Measurements from ENCODE around the gene CTXND1.

CTXND1 gene

DNA sequence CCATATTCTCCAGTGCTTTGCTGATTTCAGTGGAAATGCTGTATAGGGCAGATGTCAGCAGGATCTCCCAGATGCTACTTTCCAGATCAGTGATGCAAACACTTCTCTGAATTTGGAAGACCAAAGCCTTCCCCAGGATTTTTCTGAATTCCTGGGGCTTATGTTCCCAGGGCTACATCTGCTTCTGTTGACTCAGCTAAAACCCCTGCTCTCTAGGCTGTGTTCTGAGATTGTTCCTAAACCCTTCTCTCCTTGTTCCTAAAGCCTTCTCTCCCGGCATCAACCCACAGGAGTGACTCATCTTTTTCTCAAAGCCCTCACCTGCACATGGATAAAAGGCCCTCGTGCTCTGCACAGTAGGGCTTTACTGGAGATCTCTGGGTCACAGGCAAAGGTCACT lies 63.8 kb downstream of the CTXND1 start:
- Histone ChIP-seq H3K27ac (ENCODE audit: low read length) (no peak overlapping the region), H3K36me3 (ENCODE audit: control insufficient read depth, low read depth, low read length) (peaks cover 4% of the 10 kb centered on the region), H3K9me3 (ENCODE audit: control insufficient read depth, low read depth, low read length) (no peaks in the 10 kb centered on the region), H3K4me1 (ENCODE audit: control insufficient read depth, low read depth, low read length) (peaks cover 3% of the 10 kb centered on the region), H3K27me3 (ENCODE audit: control insufficient read depth, insufficient read depth, low read length) (no peaks in the 10 kb centered on the region), H3K4me3 (ENCODE audit: low read length) (no peak overlapping the region), H3K9ac (ENCODE audit: low read length) (no peak overlapping the region)

DNA sequence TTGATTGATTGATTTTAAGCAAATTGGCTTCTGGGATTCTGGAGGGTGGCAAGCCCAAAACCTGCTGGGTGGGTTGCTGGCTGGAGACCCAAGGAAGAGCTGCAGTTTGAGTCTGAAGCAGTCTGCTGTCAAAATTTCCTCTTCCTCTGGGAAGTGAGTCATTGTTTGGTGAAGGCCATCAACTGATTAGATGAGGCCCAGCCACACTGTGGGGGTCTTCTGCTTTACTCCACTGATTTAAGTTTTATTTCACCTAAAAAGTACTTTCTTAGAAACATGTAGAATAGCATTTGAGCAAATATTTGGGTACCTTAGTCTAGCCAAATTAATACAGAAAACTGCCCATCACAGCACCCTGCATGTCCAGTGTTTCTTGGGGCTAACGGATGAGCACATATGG lies 65.4 kb downstream of the CTXND1 start:
- Histone ChIP-seq H3K4me3 (ENCODE audit: low read length) (no peak overlapping the region), H3K27ac (ENCODE audit: low read length) (no peak overlapping the region), H3K36me3 (ENCODE audit: control insufficient read depth, low read depth, low read length) (peaks cover 4% of the 10 kb centered on the region), H3K4me1 (ENCODE audit: control insufficient read depth, low read depth, low read length) (peaks cover 3% of the 10 kb centered on the region), H3K9ac (ENCODE audit: low read length) (no peak overlapping the region), H3K27me3 (ENCODE audit: control insufficient read depth, insufficient read depth, low read length) (no peaks in the 10 kb centered on the region), H3K9me3 (ENCODE audit: control insufficient read depth, low read depth, low read length) (no peaks in the 10 kb centered on the region)

- H3K4me1 ChIP-seq (ENCODE audit: control insufficient read depth, low read depth, low read length) = peaks cover 3% of the 10 kb centered on the region
- H3K27me3 ChIP-seq (ENCODE audit: control insufficient read depth, insufficient read depth, low read length) = no peaks in the 10 kb centered on the region
- no peak overlapping the region for H3K9ac ChIP-seq (ENCODE audit: low read length)
- H3K9me3 ChIP-seq (ENCODE audit: control insufficient read depth, low read depth, low read length) = no peaks in the 10 kb centered on the region
- no peak overlapping the region for H3K4me3 ChIP-seq (ENCODE audit: low read length)
- H3K27ac ChIP-seq (ENCODE audit: low read length) = no peak overlapping the region
- H3K36me3 ChIP-seq (ENCODE audit: control insufficient read depth, low read depth, low read length) = peaks cover 4% of the 10 kb centered on the region
These were observed 65.9 kb downstream of the CTXND1 start for GRCh38 chr15:80186066-80186465.

DNA sequence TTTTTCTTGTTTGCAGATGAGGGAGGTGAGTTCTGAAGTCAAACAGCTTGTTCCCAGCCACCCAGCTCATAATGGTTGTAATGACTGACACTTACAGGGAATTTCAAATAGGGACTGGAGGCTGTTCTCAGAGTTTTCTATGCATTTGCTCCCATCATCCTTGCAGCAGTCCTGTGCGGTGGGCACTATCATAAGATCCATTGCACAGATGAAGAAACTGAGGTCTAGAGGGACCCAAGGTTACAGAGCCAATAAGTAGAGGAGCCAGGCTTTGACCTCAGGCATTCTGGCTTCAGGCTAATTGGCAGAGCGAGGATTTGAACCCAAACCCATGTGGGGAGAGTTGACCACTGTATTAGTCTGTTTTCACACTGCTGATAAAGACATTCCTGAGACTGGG lies 66.9 kb downstream of the CTXND1 start:
- Histone ChIP-seq H3K9ac (ENCODE audit: low read length) (no peak overlapping the region), H3K27me3 (ENCODE audit: control insufficient read depth, insufficient read depth, low read length) (no peaks in the 10 kb centered on the region), H3K36me3 (ENCODE audit: control insufficient read depth, low read depth, low read length) (peaks cover 4% of the 10 kb centered on the region), H3K27ac (ENCODE audit: low read length) (no peak overlapping the region), H3K4me3 (ENCODE audit: low read length) (no peak overlapping the region), H3K9me3 (ENCODE audit: control insufficient read depth, low read depth, low read length) (no peaks in the 10 kb centered on the region), H3K4me1 (ENCODE audit: control insufficient read depth, low read depth, low read length) (peaks cover 3% of the 10 kb centered on the region)

GRCh38 chr15:80184554-80184953 lies 67.5 kb downstream of the CTXND1 start:
- H3K9me3 ChIP-seq (ENCODE audit: control insufficient read depth, low read depth, low read length) = no peaks in the 10 kb centered on the region
- H3K27ac ChIP-seq (ENCODE audit: low read length) = no peak overlapping the region
- H3K9ac ChIP-seq (ENCODE audit: low read length) = no peak overlapping the region
- peaks cover 3% of the 10 kb centered on the region for H3K4me1 ChIP-seq (ENCODE audit: control insufficient read depth, low read depth, low read length)
- H3K27me3 ChIP-seq (ENCODE audit: control insufficient read depth, insufficient read depth, low read length) = no peaks in the 10 kb centered on the region
- no peak overlapping the region for H3K4me3 ChIP-seq (ENCODE audit: low read length)
- H3K36me3 ChIP-seq (ENCODE audit: control insufficient read depth, low read depth, low read length) = peaks cover 4% of the 10 kb centered on the region

DNA sequence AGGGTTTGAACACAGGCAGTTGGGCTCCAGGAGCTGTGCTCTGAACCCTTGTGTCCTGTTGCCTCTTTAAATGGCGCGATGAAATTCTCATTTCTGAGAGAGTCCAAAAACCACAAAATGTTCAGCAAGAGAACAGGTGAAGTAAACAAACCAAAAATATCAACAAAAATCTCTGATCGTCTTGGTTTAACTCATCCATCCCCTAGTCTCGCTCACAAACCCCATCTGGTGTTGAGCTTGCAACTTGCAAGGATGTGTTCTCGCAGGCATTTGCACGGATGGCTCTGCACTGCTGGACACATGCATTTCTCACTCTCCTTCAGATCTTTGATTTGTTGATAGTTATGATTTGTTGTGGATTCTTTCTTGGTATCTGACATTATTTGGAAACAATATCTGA lies 68.1 kb downstream of the CTXND1 start:
- no peaks in the 10 kb centered on the region for H3K27me3 ChIP-seq (ENCODE audit: control insufficient read depth, insufficient read depth, low read length)
- peaks cover 4% of the 10 kb centered on the region for H3K36me3 ChIP-seq (ENCODE audit: control insufficient read depth, low read depth, low read length)
- peaks cover 3% of the 10 kb centered on the region for H3K4me1 ChIP-seq (ENCODE audit: control insufficient read depth, low read depth, low read length)

GRCh38 chr15:80183306-80183705 lies 68.7 kb downstream of the CTXND1 start:
- H3K27ac ChIP-seq (ENCODE audit: low read length) = no peak overlapping the region
- H3K9ac ChIP-seq (ENCODE audit: low read length) = no peak overlapping the region
- H3K36me3 ChIP-seq (ENCODE audit: control insufficient read depth, low read depth, low read length) = peaks cover 4% of the 10 kb centered on the region
- H3K4me1 ChIP-seq (ENCODE audit: control insufficient read depth, low read depth, low read length) = peaks cover 3% of the 10 kb centered on the region
- H3K9me3 ChIP-seq (ENCODE audit: control insufficient read depth, low read depth, low read length) = no peaks in the 10 kb centered on the region
- H3K27me3 ChIP-seq (ENCODE audit: control insufficient read depth, insufficient read depth, low read length) = no peaks in the 10 kb centered on the region
- H3K4me3 ChIP-seq (ENCODE audit: low read length) = no peak overlapping the region

More for the DNA sequence above, 68.1 kb downstream of the CTXND1 start:
- no peaks in the 10 kb centered on the region for H3K9me3 ChIP-seq (ENCODE audit: control insufficient read depth, low read depth, low read length)
- H3K27ac ChIP-seq (ENCODE audit: low read length) = no peak overlapping the region
- no peak overlapping the region for H3K4me3 ChIP-seq (ENCODE audit: low read length)
- H3K9ac ChIP-seq (ENCODE audit: low read length) = no peak overlapping the region

GRCh38 chr15:80182611-80183261 lies 69.3 kb downstream of the CTXND1 start:
- H3K4me3 ChIP-seq (ENCODE audit: low read length) = no peak overlapping the region
- H3K27ac ChIP-seq (ENCODE audit: low read length) = no peak overlapping the region
- H3K36me3 ChIP-seq (ENCODE audit: control insufficient read depth, low read depth, low read length) = peaks cover 4% of the 10 kb centered on the region

GRCh38 chr15:80180986-80181385 lies 71.0 kb downstream of the CTXND1 start:
- H3K4me3 ChIP-seq (ENCODE audit: low read length) = no peak overlapping the region
- H3K27ac ChIP-seq (ENCODE audit: low read length) = no peak overlapping the region
- no peaks in the 10 kb centered on the region for H3K36me3 ChIP-seq (ENCODE audit: control insufficient read depth, low read depth, low read length)
- no peaks in the 10 kb centered on the region for H3K4me1 ChIP-seq (ENCODE audit: control insufficient read depth, low read depth, low read length)
- H3K27me3 ChIP-seq (ENCODE audit: control insufficient read depth, insufficient read depth, low read length) = no peaks in the 10 kb centered on the region
- no peaks in the 10 kb centered on the region for H3K9me3 ChIP-seq (ENCODE audit: control insufficient read depth, low read depth, low read length)
- no peak overlapping the region for H3K9ac ChIP-seq (ENCODE audit: low read length)

More at GRCh38 chr15:80182611-80183261, 69.3 kb downstream of the CTXND1 start:
- Histone ChIP-seq H3K9me3 (ENCODE audit: control insufficient read depth, low read depth, low read length) (no peaks in the 10 kb centered on the region), H3K27me3 (ENCODE audit: control insufficient read depth, insufficient read depth, low read length) (no peaks in the 10 kb centered on the region), H3K9ac (ENCODE audit: low read length) (no peak overlapping the region), H3K4me1 (ENCODE audit: control insufficient read depth, low read depth, low read length) (no peaks in the 10 kb centered on the region)

GRCh38 chr15:80180468-80180867 lies 71.5 kb downstream of the CTXND1 start:
- H3K9ac ChIP-seq (ENCODE audit: low read length) = no peak overlapping the region
- no peak overlapping the region for H3K4me3 ChIP-seq (ENCODE audit: low read length)
- no peaks in the 10 kb centered on the region for H3K27me3 ChIP-seq (ENCODE audit: control insufficient read depth, insufficient read depth, low read length)
- H3K9me3 ChIP-seq (ENCODE audit: control insufficient read depth, low read depth, low read length) = no peaks in the 10 kb centered on the region
- no peak overlapping the region for H3K27ac ChIP-seq (ENCODE audit: low read length)
- no peaks in the 10 kb centered on the region for H3K36me3 ChIP-seq (ENCODE audit: control insufficient read depth, low read depth, low read length)
- no peaks in the 10 kb centered on the region for H3K4me1 ChIP-seq (ENCODE audit: control insufficient read depth, low read depth, low read length)

DNA sequence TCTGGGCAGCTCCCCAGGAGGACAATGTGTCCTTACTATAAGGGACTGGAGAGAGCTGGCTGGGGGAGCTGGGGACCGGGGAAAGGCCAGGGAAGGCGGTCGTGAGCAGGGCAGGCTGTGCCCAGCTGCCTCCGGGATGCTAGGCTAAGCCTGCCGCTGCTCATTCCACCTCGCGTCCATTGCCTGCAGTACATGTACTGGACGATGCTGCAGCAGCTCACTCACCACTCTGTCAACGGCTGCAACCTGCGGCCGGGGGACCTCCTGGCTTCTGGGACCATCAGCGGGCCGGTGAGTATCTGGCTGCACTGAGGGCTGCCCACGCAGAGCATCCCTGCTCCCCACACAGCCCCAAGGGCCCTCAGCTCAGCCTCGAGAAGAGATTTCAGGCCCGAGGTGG lies 72.1 kb downstream of the CTXND1 start:
- Histone ChIP-seq H3K27me3 (ENCODE audit: control insufficient read depth, insufficient read depth, low read length) (no peaks in the 10 kb centered on the region), H3K4me1 (ENCODE audit: control insufficient read depth, low read depth, low read length) (no peaks in the 10 kb centered on the region), H3K9me3 (ENCODE audit: control insufficient read depth, low read depth, low read length) (no peaks in the 10 kb centered on the region), H3K36me3 (ENCODE audit: control insufficient read depth, low read depth, low read length) (no peaks in the 10 kb centered on the region), H3K27ac (ENCODE audit: low read length) (no peak overlapping the region), H3K4me3 (ENCODE audit: low read length) (no peak overlapping the region), H3K9ac (ENCODE audit: low read length) (no peak overlapping the region)

- no peak overlapping the region for H3K9ac ChIP-seq (ENCODE audit: low read length)
- H3K27me3 ChIP-seq (ENCODE audit: control insufficient read depth, insufficient read depth, low read length) = no peaks in the 10 kb centered on the region
- H3K27ac ChIP-seq (ENCODE audit: low read length) = no peak overlapping the region
- H3K4me1 ChIP-seq (ENCODE audit: control insufficient read depth, low read depth, low read length) = no peaks in the 10 kb centered on the region
- H3K9me3 ChIP-seq (ENCODE audit: control insufficient read depth, low read depth, low read length) = no peaks in the 10 kb centered on the region
- no peak overlapping the region for H3K4me3 ChIP-seq (ENCODE audit: low read length)
- H3K36me3 ChIP-seq (ENCODE audit: control insufficient read depth, low read depth, low read length) = no peaks in the 10 kb centered on the region
These were observed 72.8 kb downstream of the CTXND1 start for GRCh38 chr15:80179025-80179759.

All from iPS-18a (cell line).